NCI-H2196 treated with DMSO at 0.1 percent for 48 hours (cell line): ENCODE data around the gene CLBA1.
"Not testable (repeated sequence)": the region's sequence is repeated elsewhere in the genome, so short reads cannot be mapped to it uniquely, and the experiment has no call there.

Experiments used
- DNase-seq: peaks from one replicate; lab custom pipeline; 2025; ENCODE audit not compliant: unreplicated experiment; lab: John Stamatoyannopoulos, UW

The CLBA1 gene

DNA sequence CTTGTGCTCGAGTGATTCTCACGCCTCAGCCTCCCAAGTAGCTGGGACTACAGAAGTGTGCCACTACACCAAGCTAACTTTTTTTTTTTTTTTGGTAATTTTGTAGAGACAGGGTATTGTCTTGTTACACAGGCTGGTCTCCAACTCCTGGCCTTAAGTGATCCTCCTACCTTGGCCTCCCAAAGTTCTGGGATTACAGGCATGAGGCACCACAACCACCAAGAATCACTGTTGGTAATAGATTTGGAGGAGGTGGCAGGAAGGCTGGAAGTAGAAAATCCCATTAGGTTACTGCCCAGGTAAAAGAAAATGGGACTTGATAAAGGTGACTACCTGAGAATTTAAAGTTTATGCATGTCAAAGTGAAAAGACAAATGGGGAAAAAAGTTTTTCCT lies 36.7 kb downstream of the CLBA1 start:
- DNase-seq = no peak

DNA sequence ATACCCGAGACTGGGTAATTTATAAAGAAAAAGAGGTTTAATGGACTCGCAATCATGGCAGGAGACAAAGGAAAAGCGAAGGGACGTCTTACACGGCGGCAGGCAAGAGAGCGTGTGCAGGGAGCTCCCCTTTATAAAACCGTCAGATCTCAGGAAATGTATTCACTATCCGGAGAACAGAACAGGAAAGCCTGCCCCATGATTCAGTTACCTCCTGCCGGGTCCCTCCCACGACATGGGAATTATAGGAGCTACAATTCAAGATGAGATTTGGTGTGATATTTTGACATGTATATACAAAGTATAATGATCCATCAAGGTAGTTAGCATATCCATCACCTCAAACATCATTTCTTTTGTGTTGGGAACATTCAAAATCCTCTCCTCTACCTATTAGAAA lies 37.6 kb downstream of the CLBA1 start:
- DNase-seq = no peak

- DNase-seq = no peak
Observed at GRCh38 chr14:105023791-105024480, 38.3 kb downstream of the CLBA1 start.

- no peak for DNase-seq
Observed at GRCh38 chr14:105025429-105025828, 39.8 kb downstream of the CLBA1 start.

GRCh38 chr14:105026033-105026785 lies 40.6 kb downstream of the CLBA1 start:
- DNase-seq = no peak

DNA sequence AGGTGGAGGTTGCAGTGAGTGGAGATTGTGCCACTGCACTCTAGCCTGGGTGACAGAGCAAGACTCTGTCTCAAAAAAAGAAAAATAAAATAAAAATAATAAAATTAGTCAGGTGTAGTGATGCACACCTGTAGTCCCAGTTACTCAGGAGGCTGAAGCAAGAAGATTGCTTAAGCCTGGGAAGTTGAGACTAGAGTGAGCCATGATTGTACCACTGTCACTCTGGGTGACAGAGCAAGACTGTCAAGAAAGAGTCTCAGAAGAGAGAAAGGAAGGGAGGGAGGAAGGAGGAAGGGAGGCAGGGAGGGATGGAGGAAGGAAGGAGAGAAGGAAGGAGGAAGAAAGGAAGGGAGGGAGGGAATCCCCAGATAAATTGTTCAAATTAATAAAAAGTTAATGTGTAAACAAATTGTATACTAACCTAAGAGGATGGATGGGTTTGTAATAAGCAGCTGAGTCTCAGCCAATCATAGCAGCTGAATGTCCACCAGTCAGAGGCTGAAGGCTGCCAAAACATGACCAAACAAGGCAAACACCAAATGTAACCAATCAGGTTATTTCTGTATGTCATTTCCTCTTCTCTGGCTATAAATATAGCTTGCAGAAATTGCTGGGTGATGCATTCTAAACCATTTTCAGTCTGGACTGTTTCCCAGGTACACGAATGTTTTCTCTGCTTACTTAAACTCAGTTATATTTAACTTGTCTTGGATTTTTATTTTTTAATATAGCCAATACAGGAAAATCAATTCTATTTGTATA lies 41.4 kb downstream of the CLBA1 start:
- DNase-seq = no peak

DNA sequence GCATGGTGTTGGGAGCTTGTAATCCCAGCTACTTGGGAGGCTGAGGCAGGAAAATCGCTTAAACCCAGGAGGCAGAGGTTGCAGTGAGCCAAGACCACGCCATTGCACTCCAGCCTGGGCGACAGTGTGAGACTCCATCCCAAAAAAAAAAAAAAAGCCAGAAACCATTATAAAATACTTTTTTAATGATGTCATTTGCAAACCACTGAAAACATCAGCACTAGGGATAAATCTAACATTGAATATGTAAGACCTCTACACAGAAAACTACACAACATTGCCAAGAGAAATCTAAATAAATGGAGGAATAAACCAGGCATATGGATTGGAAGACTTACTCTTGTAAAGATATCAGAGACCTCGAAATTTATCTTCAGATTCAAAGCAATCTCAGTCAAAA lies 42.1 kb downstream of the CLBA1 start:
- DNase-seq = not testable (repeated sequence)

DNA sequence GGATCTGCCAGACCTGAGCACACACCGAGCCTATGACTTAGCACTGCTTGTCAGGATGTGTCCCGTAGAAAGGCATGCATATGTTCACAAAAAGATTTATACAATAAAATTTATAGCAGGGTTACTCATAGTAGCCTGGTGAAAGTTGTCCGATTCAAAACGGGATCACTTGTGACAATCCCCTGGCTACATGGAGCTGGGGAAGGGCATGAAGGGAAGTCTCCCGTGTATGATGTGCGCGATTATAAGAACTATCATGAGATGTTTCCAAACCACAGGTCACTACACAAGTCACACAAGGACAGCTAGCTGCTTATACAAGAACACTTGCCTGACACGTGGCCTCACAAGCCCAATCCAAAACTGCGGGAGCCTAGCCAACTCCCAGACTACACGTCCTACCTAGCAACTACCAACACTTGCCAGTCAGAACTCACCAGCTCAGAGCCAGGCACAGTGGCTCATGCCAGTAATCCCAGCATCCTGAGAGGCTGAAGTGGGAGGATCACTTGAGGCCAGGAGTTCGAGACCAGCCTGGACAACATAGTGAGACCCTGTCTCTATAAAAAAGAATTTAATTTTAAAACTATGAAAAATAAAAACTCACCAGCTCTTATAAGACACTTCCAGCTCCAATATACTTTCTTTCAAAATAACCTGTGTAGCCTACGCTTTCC lies 42.8 kb downstream of the CLBA1 start:
- no peak for DNase-seq

- no peak for DNase-seq
Observed at GRCh38 chr14:105029402-105029801, 43.8 kb downstream of the CLBA1 start.

GRCh38 chr14:105030194-105030593 lies 44.6 kb downstream of the CLBA1 start:
- no peak for DNase-seq

GRCh38 chr14:105030836-105031396 lies 45.3 kb downstream of the CLBA1 start:
- DNase-seq = no peak

GRCh38 chr14:105032451-105032901 lies 46.9 kb downstream of the CLBA1 start:
- DNase-seq = not testable (repeated sequence)

DNA sequence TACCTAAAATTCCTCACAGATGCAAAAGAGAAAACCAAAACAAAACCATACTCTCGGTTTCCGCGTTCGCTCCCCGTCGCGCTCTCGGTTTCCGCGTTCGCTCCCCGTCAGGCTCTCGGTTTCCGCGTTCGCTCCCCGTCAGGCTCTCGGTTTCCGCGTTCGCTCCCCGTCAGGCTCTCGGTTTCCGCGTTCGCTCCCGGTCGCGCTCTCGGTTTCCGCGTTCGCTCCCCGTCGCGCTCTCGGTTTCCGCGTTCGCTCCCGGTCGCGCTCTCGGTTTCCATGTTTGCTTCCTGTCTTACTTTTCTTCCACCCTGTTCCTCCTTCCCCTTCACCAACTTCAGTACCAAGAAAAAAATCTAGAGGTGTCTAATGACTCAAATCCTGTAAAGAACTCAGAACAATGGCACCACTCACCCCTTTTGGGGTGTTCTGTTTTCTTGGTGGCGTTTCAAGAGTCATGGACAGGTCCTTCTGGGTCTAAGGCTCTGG lies 47.9 kb downstream of the CLBA1 start:
- DNase-seq = not testable (repeated sequence)

DNA sequence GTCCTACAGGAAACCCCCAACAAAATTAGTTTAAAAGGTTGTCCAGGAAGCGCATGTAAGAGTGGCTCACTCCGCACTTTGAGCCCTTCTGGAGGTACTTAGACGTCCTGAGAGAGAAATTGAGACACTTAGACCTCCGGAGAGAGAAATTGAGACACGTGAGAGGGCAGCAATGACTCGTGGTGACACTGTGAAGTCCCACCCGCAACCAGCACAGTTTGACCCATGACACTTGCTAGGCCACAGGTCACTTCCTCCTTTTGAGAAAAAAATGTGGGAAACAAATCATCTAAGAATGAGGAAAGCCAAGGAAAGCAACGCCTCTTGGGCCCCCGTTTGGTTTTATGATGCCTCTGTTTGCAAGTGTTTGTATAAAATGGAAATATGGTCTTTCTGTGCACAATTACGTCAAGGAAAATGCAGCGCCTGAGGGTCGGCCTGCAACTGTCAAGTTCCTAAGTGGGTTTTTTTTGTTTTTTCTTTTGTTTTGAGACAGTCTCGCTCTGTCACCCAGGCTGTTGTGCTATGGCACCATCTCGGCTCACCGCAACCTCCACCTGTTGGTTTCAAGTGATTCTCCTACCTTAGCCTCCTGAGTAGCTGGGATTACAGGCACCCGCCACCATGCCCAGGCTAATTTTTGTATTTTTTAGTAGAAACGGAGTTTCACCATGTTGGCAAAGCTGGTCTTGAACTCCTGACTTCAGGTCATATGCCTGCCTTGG lies 48.9 kb downstream of the CLBA1 start:
- DNase-seq = no peak

- DNase-seq = not testable (repeated sequence)
Observed at GRCh38 chr14:105035616-105036015, 50.0 kb downstream of the CLBA1 start.

GRCh38 chr14:105039458-105040205 lies 54.0 kb downstream of the CLBA1 start:
- no peak for DNase-seq

GRCh38 chr14:105041841-105042765 lies 56.5 kb downstream of the CLBA1 start:
- no peak for DNase-seq

GRCh38 chr14:105042813-105043212 lies 57.2 kb downstream of the CLBA1 start:
- DNase-seq = no peak
